ENCODE measurements around the gene RAB11FIP3.

The RAB11FIP3 gene

GRCh38 chr16:426115-426905 lies 861 bp downstream of the RAB11FIP3 start:
- Mint-ChIP-seq H3K27me3 (ENCODE audit: low read depth) (peaks cover 19% of the 10 kb centered on the region), H3K27ac (peak overlapping the region; percentile 49), H3K9me3 (no peaks in the 10 kb centered on the region), H3K4me3 (peak overlapping the region; percentile 78), H3K4me1 (ENCODE audit: low read depth) (peaks cover 21% of the 10 kb centered on the region), H3K36me3 (ENCODE audit: low read depth) (peaks cover 4% of the 10 kb centered on the region)

GRCh38 chr16:426906-427249 lies 1.4 kb downstream of the RAB11FIP3 start:
- peak overlapping the region; percentile 78 for H3K4me3 Mint-ChIP-seq
- no peaks in the 10 kb centered on the region for H3K9me3 Mint-ChIP-seq
- peak overlapping the region; percentile 49 for H3K27ac Mint-ChIP-seq
- H3K27me3 Mint-ChIP-seq (ENCODE audit: low read depth), result peaks cover 19% of the 10 kb centered on the region
- H3K4me1 Mint-ChIP-seq (ENCODE audit: low read depth), result peaks cover 21% of the 10 kb centered on the region
- peaks cover 4% of the 10 kb centered on the region for H3K36me3 Mint-ChIP-seq (ENCODE audit: low read depth)

- no peaks in the 10 kb centered on the region for H3K9me3 Mint-ChIP-seq
- H3K4me1 Mint-ChIP-seq (ENCODE audit: low read depth), result peaks cover 21% of the 10 kb centered on the region
- H3K4me3 Mint-ChIP-seq, result peak overlapping the region; percentile 78
- peaks cover 19% of the 10 kb centered on the region for H3K27me3 Mint-ChIP-seq (ENCODE audit: low read depth)
- peak overlapping the region; percentile 38 for H3K27ac Mint-ChIP-seq
- peaks cover 4% of the 10 kb centered on the region for H3K36me3 Mint-ChIP-seq (ENCODE audit: low read depth)
Observed at GRCh38 chr16:427250-427649, 1.8 kb downstream of the RAB11FIP3 start.

- no peaks in the 10 kb centered on the region for H3K9me3 Mint-ChIP-seq
- no peak overlapping the region for H3K27ac Mint-ChIP-seq
Observed at GRCh38 chr16:430904-431303, 5.5 kb downstream of the RAB11FIP3 start.

GRCh38 chr16:440627-441026 lies 15.2 kb downstream of the RAB11FIP3 start:
- no peaks in the 10 kb centered on the region for H3K27me3 Mint-ChIP-seq (ENCODE audit: low read depth)

More at GRCh38 chr16:430904-431303, 5.5 kb downstream of the RAB11FIP3 start:
- H3K4me1 Mint-ChIP-seq (ENCODE audit: low read depth), result peaks cover 14% of the 10 kb centered on the region
- peaks cover 4% of the 10 kb centered on the region for H3K36me3 Mint-ChIP-seq (ENCODE audit: low read depth)
- peaks cover 4% of the 10 kb centered on the region for H3K27me3 Mint-ChIP-seq (ENCODE audit: low read depth)
- H3K4me3 Mint-ChIP-seq, result no peak overlapping the region

DNA sequence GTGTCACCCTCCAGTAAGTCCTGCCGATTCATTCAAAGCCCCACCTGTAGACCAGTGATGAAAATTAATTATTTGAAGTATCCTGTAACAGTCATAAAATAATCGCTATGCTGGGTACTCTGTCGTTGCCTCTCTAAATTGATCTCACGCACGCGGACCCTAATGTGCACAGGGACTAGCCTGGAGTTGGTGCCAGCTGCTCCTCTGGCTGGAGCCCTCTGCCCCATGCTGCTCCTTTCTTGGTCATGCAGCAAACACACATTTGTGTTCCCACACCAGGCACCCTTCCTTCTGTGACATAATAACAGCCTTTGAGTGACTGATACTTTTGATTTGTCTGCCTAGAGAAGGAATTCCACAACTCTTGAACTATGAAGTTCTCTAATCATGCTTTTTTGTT lies 16.0 kb downstream of the RAB11FIP3 start:
- Mint-ChIP-seq H3K27me3 (ENCODE audit: low read depth) (no peaks in the 10 kb centered on the region), H3K4me1 (ENCODE audit: low read depth) (peaks cover 3% of the 10 kb centered on the region), H3K27ac (no peak overlapping the region), H3K4me3 (no peak overlapping the region), H3K36me3 (ENCODE audit: low read depth) (no peaks in the 10 kb centered on the region), H3K9me3 (no peaks in the 10 kb centered on the region)

More at GRCh38 chr16:440627-441026, 15.2 kb downstream of the RAB11FIP3 start:
- H3K4me3 Mint-ChIP-seq, result no peak overlapping the region
- H3K27ac Mint-ChIP-seq, result no peak overlapping the region
- H3K36me3 Mint-ChIP-seq (ENCODE audit: low read depth), result no peaks in the 10 kb centered on the region
- no peaks in the 10 kb centered on the region for H3K9me3 Mint-ChIP-seq
- peaks cover 3% of the 10 kb centered on the region for H3K4me1 Mint-ChIP-seq (ENCODE audit: low read depth)

DNA sequence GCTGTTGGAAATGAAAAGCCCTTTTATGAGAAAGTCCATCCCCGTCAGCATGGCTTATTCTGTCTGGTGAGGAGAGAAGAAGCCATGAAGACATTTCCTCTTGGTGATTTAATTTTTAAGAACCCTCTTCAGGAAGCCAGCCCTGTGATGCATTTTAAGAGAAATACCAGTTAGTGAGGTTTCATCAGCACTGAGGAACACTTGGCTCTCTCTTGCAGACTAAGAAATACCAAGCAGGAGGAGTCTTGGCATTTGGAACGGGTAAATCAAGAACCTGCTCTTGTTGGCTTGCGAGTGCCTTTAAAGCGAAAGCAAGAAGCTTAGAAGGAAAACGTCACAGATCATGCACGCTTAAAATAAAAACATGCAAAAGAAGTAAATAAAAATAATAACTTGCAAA lies 17.5 kb downstream of the RAB11FIP3 start:
- Mint-ChIP-seq H3K4me3 (no peak overlapping the region), H3K9me3 (no peaks in the 10 kb centered on the region), H3K27me3 (ENCODE audit: low read depth) (no peaks in the 10 kb centered on the region), H3K4me1 (ENCODE audit: low read depth) (peaks cover 3% of the 10 kb centered on the region), H3K27ac (no peak overlapping the region), H3K36me3 (ENCODE audit: low read depth) (no peaks in the 10 kb centered on the region)

GRCh38 chr16:444027-444426 lies 18.6 kb downstream of the RAB11FIP3 start:
- Mint-ChIP-seq H3K4me1 (ENCODE audit: low read depth) (peaks cover 3% of the 10 kb centered on the region), H3K36me3 (ENCODE audit: low read depth) (no peaks in the 10 kb centered on the region), H3K9me3 (no peaks in the 10 kb centered on the region), H3K27me3 (ENCODE audit: low read depth) (no peaks in the 10 kb centered on the region), H3K27ac (no peak overlapping the region), H3K4me3 (no peak overlapping the region)

GRCh38 chr16:445566-445965 lies 20.1 kb downstream of the RAB11FIP3 start:
- Mint-ChIP-seq H3K4me3 (no peak overlapping the region), H3K27me3 (ENCODE audit: low read depth) (no peaks in the 10 kb centered on the region), H3K27ac (no peak overlapping the region), H3K36me3 (ENCODE audit: low read depth) (no peaks in the 10 kb centered on the region), H3K4me1 (ENCODE audit: low read depth) (peaks cover 3% of the 10 kb centered on the region), H3K9me3 (no peaks in the 10 kb centered on the region)

GRCh38 chr16:450385-450784 lies 24.9 kb downstream of the RAB11FIP3 start:
- Mint-ChIP-seq H3K4me1 (ENCODE audit: low read depth) (peaks cover 4% of the 10 kb centered on the region), H3K27me3 (ENCODE audit: low read depth) (no peaks in the 10 kb centered on the region), H3K36me3 (ENCODE audit: low read depth) (no peaks in the 10 kb centered on the region), H3K9me3 (no peaks in the 10 kb centered on the region), H3K4me3 (no peak overlapping the region), H3K27ac (no peak overlapping the region)

DNA sequence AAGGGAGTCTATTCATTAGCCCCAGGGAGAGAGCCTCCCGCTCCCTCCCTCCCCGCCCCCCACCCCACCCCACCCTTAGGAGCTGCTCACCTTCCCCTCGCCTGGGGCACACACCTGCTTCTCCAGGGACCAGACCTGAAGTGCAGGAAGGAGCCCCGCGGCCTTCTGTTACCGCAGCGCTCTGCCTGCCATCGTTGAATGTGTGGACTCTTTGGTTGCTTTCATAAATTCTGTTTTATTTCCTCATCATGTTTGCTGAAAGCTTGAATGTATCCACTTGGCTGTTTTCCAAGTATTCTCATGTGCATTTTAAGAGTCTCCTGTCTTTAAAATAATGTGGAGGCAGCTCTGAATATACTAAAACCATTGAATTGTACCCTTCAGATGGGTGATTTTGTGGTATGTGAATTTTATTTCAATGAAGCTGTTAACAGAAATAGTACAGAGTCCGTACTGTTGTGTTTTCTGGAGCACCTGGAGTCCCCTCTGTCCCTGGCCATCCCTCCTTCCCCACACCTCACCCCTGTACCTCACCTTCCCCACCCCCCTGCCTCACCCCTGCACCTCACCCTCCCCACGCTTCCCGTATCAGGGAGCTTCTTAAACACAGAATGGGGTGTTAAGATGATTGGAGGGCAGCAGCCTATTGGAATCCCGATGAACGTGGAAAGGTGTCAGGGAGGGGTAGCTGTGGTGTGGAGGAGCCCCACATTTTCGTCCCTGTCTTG lies 25.5 kb downstream of the RAB11FIP3 start:
- Mint-ChIP-seq H3K27me3 (ENCODE audit: low read depth) (no peaks in the 10 kb centered on the region), H3K4me3 (no peak overlapping the region), H3K4me1 (ENCODE audit: low read depth) (peaks cover 4% of the 10 kb centered on the region)

GRCh38 chr16:454397-454940 lies 29.0 kb downstream of the RAB11FIP3 start:
- Mint-ChIP-seq H3K27me3 (ENCODE audit: low read depth) (no peaks in the 10 kb centered on the region), H3K36me3 (ENCODE audit: low read depth) (no peaks in the 10 kb centered on the region), H3K4me3 (no peak overlapping the region), H3K4me1 (ENCODE audit: low read depth) (peaks cover 4% of the 10 kb centered on the region), H3K9me3 (no peaks in the 10 kb centered on the region), H3K27ac (no peak overlapping the region)

More for the DNA sequence above, 25.5 kb downstream of the RAB11FIP3 start:
- no peaks in the 10 kb centered on the region for H3K9me3 Mint-ChIP-seq
- no peaks in the 10 kb centered on the region for H3K36me3 Mint-ChIP-seq (ENCODE audit: low read depth)
- H3K27ac Mint-ChIP-seq, result no peak overlapping the region

- Mint-ChIP-seq H3K27ac (no peak overlapping the region), H3K36me3 (ENCODE audit: low read depth) (no peaks in the 10 kb centered on the region), H3K4me3 (no peak overlapping the region), H3K27me3 (ENCODE audit: low read depth) (no peaks in the 10 kb centered on the region), H3K9me3 (no peaks in the 10 kb centered on the region), H3K4me1 (ENCODE audit: low read depth) (peaks cover 4% of the 10 kb centered on the region)
Observed at GRCh38 chr16:455453-455852, 30.0 kb downstream of the RAB11FIP3 start.

GRCh38 chr16:456891-457483 lies 31.5 kb downstream of the RAB11FIP3 start:
- Mint-ChIP-seq H3K27me3 (ENCODE audit: low read depth) (no peaks in the 10 kb centered on the region), H3K9me3 (no peaks in the 10 kb centered on the region), H3K4me1 (ENCODE audit: low read depth) (peaks cover 4% of the 10 kb centered on the region), H3K27ac (no peak overlapping the region), H3K4me3 (no peak overlapping the region), H3K36me3 (ENCODE audit: low read depth) (peaks cover 4% of the 10 kb centered on the region)

Measured in T-helper 1 cell treated with Interleukin-12 subunit alpha and Interleukin-12 subunit beta and Interleukin-4 antibody, amounts not matched to agents 30 μg/mL and 1 μg/mL, for 36 hours (primary cell).